HepG2 (cell line): ENCODE measurements around the gene RARS2. TPM values are rescaled to one million over a fixed set of nuclear protein-coding genes. Genes with fewer than 3 reads are reported as not detected.

ENCODE experiments used
- AKNA ChIP-seq: sonication (generic); formaldehyde crosslinking; IDR thresholded peaks from 2 replicates; pipeline ENCODE4 v1.4.0; 2020; ENCODE audit warnings: missing genetic modification reagents, borderline replicate concordance
- ATAD3A ChIP-seq: sonication (generic); formaldehyde crosslinking; IDR thresholded peaks from 2 replicates; pipeline ENCODE4 v1.4.0; 2020; ENCODE audit warnings: missing genetic modification reagents
- CBX5 ChIP-seq: sonication (generic); formaldehyde crosslinking; IDR thresholded peaks from 2 replicates; pipeline ENCODE4 v1.4.0; 2020; ENCODE audit warnings: missing genetic modification reagents, borderline replicate concordance
- CERS6 ChIP-seq: sonication (generic); formaldehyde crosslinking; IDR thresholded peaks from 2 replicates; pipeline ENCODE4 v1.5.0; 2020; ENCODE audit warnings: missing genetic modification reagents
- DRAP1 ChIP-seq: IDR thresholded peaks from 2 replicates; pipeline ENCODE4 v1.6.1; 2016; ENCODE audit warnings: missing genetic modification reagents, missing compliant biosample characterization
- FOXM1 ChIP-seq: sonication (generic); formaldehyde crosslinking; IDR thresholded peaks from 2 replicates; pipeline ENCODE4 v1.5.0; 2020; ENCODE audit warnings: missing genetic modification reagents
- HNF1A ChIP-seq, 2 experiments: sonication (generic) in 1 of 2; formaldehyde crosslinking in 1 of 2; IDR thresholded peaks; 2 replicates each; pipeline versions ENCODE4 v1.4.0 to v1.6.1; 2016 to 2020; ENCODE audit warnings: borderline replicate concordance in 1 of 2, low read depth in 1 of 2, mild to moderate bottlenecking in 1 of 2, missing genetic modification reagents in 1 of 2
- KDM6A ChIP-seq: IDR thresholded peaks from 2 replicates; pipeline ENCODE4 v1.6.1; 2016; ENCODE audit warnings: low read depth
- KLF15 ChIP-seq: sonication (generic); formaldehyde crosslinking; IDR thresholded peaks from 2 replicates; pipeline ENCODE4 v1.8.1; 2023; ENCODE audit warnings: borderline replicate concordance, mild to moderate bottlenecking, inconsistent platforms, missing genetic modification reagents, mixed read lengths
- SMARCC2 ChIP-seq: fragments of 450-650 bp; IDR thresholded peaks from 2 replicates; pipeline ENCODE4 v1.6.1; 2017; ENCODE audit warnings: antibody characterized with exemption, mild to moderate bottlenecking
- SRSF4 ChIP-seq: fragments of 200-400 bp; formaldehyde crosslinking; IDR thresholded peaks from one replicate; pipeline ENCODE4 v1.6.1; 2018; ENCODE audit warnings: mild to moderate bottlenecking, low read depth, low read length, moderate library complexity; ENCODE audit not compliant: poor library complexity, severe bottlenecking
- TEF ChIP-seq: sonication (generic); formaldehyde crosslinking; IDR thresholded peaks from 2 replicates; pipeline ENCODE4 v1.5.0; 2020; ENCODE audit warnings: missing genetic modification reagents
- TOE1 ChIP-seq: sonication (generic); formaldehyde crosslinking; IDR thresholded peaks from 2 replicates; pipeline ENCODE4 v1.4.0; 2020; ENCODE audit warnings: mild to moderate bottlenecking, missing genetic modification reagents
- ZBTB34 ChIP-seq: sonication (generic); formaldehyde crosslinking; IDR thresholded peaks from 2 replicates; pipeline ENCODE4 v1.8.0; 2022; ENCODE audit warnings: mild to moderate bottlenecking, missing genetic modification reagents
- ZNF282 ChIP-seq: fragments of 450-650 bp; IDR thresholded peaks from 2 replicates; pipeline ENCODE4 v1.6.1; 2018; ENCODE audit not compliant: partially characterized antibody
- ZNF382 ChIP-seq: sonication (generic); formaldehyde crosslinking; IDR thresholded peaks from 2 replicates; pipeline ENCODE4 v1.5.0; 2020; ENCODE audit warnings: missing genetic modification reagents, mild to moderate bottlenecking, borderline replicate concordance
- ZNF441 ChIP-seq: sonication (generic); formaldehyde crosslinking; IDR thresholded peaks from 2 replicates; pipeline ENCODE4 v1.7.0; 2021; ENCODE audit warnings: missing genetic modification reagents, borderline replicate concordance
- polyA plus RNA-seq, 8 experiments: library from polyadenylated mRNA; depleted of rRNA in 3 of 8; stranded (reverse) in 7 of 8; unstranded in 1 of 8; fragments of >200 nt; fragmentation: Illumina TruSeq in 4 of 8; extraction: Trizol in 4 of 8; gene quantifications; 2 replicates each; pipeline versions ENCODE4 v1.2.1 to v1.2.3, GENCODE V29; 2011 to 2016; ENCODE audit warnings: low read depth in 4 of 8, missing spikeins in 1 of 8, mixed read lengths in 1 of 8; ENCODE audit not compliant: insufficient read depth in 1 of 8
- total RNA-seq, 5 experiments: library from RNA; depleted of rRNA; stranded (reverse); fragments of >200 nt; fragmentation: Illumina TruSeq; extraction: Trizol; gene quantifications; 2 replicates each; pipeline ENCODE4 v1.2.3, GENCODE V29; 2016; ENCODE audit warnings: low read depth in 1 of 5

RARS2 gene
- total and polyA plus RNA-seq, 2 of the 13 experiments (the other 11 are each of a cell fraction or from before 2014, with no cell fraction given) = 23.4 to 80.1 TPM

- TF ChIP-seq AKNA (CRISPR knock-in tag) (no peak), ZBTB34 (CRISPR knock-in tag) (no peak), ZNF282 (no peak), CBX5 (no peak), KLF15 (CRISPR knock-in tag) (no peak), ZNF382 (CRISPR knock-in tag) (no peak), SMARCC2 (no peak), DRAP1 (CRISPR knock-in tag) (0 out of 2 replicates have a peak, but pooled peaks have one; percentile 28), ATAD3A (CRISPR knock-in tag) (no peak), FOXM1 (CRISPR knock-in tag) (no peak), SRSF4 (no peak), HNF1A (IDR thresholded peaks at IDR 0.05; ENCODE audit: low read depth) (0 out of 2 replicates have a peak, but pooled peaks have one; percentile 44), HNF1A (CRISPR knock-in tag; IDR thresholded peaks at IDR 0.05; ENCODE audit: borderline replicate concordance) (peak; percentile 83; the same call in 1 of the 2 replicates), KDM6A (CRISPR knock-in tag) (0 out of 2 replicates have a peak, but pooled peaks have one; percentile 20), ZNF441 (CRISPR knock-in tag) (no peak), CERS6 (CRISPR knock-in tag) (no peak), TOE1 (CRISPR knock-in tag) (no peak), TEF (CRISPR knock-in tag) (no peak)
Observed at GRCh38 chr6:87583822-87584221, 6.0 kb downstream of the RARS2 start (continued).
